ENCODE results near the gene OBP2B.
A peak's percentile ranks its signal among the peaks of the same experiment; 100 is the strongest.
"Not testable (repeated sequence)": the region's sequence is repeated elsewhere in the genome, so short reads cannot be mapped to it uniquely, and the experiment has no call there.

OBP2B gene

DNA sequence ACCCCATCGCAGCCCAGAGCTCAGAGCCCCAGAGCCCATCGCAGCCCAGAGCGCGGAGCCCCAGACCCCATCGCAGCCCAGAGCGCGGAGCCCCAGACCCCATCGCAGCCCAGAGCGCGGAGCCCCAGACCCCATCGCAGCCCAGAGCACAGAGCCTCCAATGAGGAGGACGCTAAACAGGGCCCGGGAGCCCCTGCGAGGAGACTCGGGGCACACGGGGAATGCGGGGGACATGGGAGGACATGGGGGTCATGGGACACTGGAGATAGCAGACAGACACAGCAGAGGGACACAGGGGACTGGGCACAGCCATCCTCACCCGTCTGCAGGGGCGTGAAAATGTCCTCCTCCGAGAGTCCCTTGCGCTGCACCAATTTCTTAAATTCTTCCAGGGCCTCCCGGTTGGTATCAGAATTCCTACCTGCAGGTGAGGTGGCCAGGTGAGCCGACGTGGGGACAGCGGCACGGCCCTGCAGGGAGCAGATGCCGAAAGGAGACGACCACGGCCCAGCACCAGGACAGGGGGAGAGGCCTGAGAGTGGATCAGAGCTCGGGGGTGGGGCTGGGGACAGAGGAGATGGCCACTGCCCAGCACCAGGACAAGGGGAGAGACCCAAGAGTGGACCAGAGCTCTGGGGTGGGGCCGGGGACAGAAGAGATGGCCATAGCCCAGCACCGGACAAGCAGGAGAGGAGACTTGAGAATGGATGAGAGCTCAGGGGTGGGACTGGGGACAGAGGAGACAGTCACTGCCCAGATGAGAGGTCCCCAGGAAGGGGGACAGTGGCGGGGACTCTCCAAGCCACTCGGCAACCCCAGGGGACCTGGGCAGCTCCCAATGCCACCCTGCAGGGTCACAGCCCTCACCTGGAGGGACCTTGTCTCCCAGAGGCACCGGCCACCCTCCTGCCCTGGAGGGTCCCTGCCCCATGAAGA is 2.8 kb downstream of the OBP2B start:
- TF ChIP-seq, protein P1, sequence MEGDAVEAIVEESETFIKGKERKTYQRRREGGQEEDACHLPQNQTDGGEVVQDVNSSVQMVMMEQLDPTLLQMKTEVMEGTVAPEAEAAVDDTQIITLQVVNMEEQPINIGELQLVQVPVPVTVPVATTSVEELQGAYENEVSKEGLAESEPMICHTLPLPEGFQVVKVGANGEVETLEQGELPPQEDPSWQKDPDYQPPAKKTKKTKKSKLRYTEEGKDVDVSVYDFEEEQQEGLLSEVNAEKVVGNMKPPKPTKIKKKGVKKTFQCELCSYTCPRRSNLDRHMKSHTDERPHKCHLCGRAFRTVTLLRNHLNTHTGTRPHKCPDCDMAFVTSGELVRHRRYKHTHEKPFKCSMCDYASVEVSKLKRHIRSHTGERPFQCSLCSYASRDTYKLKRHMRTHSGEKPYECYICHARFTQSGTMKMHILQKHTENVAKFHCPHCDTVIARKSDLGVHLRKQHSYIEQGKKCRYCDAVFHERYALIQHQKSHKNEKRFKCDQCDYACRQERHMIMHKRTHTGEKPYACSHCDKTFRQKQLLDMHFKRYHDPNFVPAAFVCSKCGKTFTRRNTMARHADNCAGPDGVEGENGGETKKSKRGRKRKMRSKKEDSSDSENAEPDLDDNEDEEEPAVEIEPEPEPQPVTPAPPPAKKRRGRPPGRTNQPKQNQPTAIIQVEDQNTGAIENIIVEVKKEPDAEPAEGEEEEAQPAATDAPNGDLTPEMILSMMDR (IDR thresholded peaks at IDR 0.05), result no peak
- Histone ChIP-seq H3K36me3 (no peaks in the 10 kb centered on the region), H3K4me3 (no peak overlapping the region), H3K9me3 (no peaks in the 10 kb centered on the region), H3K4me1 (no peaks in the 10 kb centered on the region), H3K27ac (no peak overlapping the region), H3K27me3 (peaks cover 0 to 53% of the 10 kb centered on the region in 2 donors)
- peak in 1 of 2 donors; percentile 47 for DNase-seq
- intact Hi-C loops (cut with DNase I; ENCODE audit: low total_unique reads), result no loop called here

DNA sequence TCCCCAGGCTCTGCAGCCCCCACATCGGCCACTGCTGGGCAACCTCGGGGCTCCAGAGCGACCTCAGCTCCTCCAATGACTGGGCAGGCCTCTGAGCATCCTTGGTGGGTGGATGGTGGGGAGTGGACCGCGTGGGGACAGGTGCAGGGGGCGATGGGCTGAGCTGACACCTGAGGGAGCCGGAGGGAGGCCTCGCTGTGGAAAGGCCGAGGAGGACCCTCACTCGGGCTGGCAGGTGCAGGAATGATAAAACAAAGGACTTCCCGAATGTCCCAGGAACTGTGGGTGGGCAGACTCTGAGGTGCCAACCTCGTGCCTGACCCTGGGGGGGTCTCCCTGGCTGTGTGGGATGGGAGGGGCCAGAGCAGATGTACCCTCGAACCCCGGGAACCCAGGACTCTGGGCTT is 3.6 kb downstream of the OBP2B start:
- peak in 1 of 2 donors; percentile 53 for DNase-seq
- H3K9me3 ChIP-seq; H3K4me3 ChIP-seq; H3K36me3 ChIP-seq; H3K27ac ChIP-seq; intact Hi-C loops (cut with DNase I; ENCODE audit: low total_unique reads); H3K4me1 ChIP-seq: not testable (repeated sequence)
- peaks cover 0 to 46% of the 10 kb centered on the region in 2 donors for H3K27me3 ChIP-seq

DNA sequence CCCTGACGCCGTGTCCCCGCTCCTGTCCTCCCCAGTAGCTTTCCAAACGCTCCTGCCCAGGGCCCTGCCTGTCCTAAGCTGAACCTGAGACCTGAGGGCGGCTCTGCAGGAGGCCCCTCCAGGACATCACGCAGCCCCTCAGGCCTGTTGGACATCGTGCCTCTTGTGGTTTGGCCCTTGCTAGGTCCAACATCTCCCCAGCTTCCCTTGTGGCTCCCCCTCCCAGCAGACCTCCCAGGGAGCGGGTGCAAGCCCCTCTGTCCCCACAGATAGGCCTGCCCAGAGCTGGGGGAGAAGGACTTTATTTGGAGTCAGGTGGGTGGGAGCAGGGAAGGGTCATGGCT is 4.1 kb downstream of the OBP2B start:
- TF ChIP-seq, protein P1 (IDR thresholded peaks at IDR 0.05), result no peak
- Histone ChIP-seq H3K4me3 (no peak overlapping the region), H3K36me3 (no peaks in the 10 kb centered on the region), H3K27ac (no peak overlapping the region), H3K4me1 (peaks cover 0 to 4% (median 0%) of the 10 kb centered on the region in 4 donors), H3K27me3 (peaks cover 0 to 43% of the 10 kb centered on the region in 2 donors), H3K9me3 (no peaks in the 10 kb centered on the region)
- peak in 1 of 2 donors; percentile 42 for DNase-seq
- intact Hi-C loops (cut with DNase I; ENCODE audit: low total_unique reads), result no loop called here

DNA sequence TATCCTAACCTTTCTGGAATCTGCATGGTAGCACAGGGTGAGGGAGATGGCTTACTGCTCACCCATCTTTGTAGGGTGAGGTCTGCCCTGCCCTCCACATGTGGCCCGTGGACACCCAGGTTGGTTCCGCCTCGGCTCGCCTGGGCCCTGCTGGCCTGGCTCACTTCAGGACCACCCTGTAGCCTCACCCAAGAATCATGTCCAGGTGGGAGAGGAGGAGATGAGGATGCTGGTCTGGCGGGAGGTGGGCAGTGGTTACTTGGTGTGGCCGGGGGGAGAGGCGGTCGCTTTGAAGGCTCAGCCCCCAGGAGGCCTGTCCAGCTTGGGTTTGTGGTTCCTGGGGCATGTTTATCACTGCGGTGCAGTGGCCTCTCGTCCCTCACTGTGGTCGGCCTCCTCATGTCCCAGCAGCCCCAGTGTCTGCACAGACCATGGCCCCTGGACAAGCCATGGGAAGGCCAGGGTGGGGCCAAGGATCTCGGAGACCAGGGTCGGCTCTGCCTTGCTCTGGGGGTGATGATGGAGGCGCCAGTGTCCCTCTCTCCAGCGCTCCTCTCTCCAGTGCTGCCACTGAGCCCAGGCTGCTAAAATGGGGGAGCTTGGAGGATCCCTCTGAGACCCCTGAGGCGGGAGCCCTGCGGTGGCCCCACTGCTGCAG is 4.6 kb downstream of the OBP2B start:
- DNase-seq, result peak in 1 of 2 donors; percentile 53
- TF ChIP-seq, protein P1 (IDR thresholded peaks at IDR 0.05), result no peak

DNA sequence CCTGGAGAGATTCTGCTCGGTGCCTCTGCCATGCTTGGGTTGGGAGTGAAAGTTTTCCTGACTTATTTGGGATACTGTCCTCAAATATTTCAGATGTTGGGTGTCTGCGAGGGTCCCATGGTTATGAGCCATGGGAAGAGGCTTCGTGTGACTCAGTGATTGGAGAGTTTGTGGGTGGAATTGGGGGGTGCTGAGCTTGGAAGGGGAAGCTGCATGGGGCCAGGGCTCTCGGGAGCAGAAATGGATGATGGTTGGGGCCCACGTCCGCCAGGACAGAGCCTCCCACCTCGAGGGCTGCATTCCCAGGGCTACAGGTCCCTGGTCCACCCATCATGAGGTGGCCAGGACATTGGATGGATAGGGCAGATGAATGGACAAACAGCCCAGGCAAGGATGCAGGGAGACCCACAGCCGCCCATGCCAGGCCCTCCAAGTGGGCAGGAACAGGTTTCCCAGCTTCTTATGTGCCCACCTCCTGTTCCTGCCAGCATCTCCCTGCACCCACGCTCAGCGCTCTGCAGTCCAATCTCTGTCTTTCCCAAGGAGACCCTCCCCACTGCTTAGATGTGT is 5.5 kb downstream of the OBP2B start:
- H3K4me1 ChIP-seq, result peaks cover 0 to 13% (median 3%) of the 10 kb centered on the region in 4 donors
- no peaks in the 10 kb centered on the region for H3K36me3 ChIP-seq
- TF ChIP-seq, protein P1 (IDR thresholded peaks at IDR 0.05), result no peak
- DNase-seq, result peak in 1 of 2 donors; percentile 42
- intact Hi-C loops (cut with DNase I; ENCODE audit: low total_unique reads), result no loop called here
- H3K4me3 ChIP-seq, result no peak overlapping the region
- H3K27ac ChIP-seq, result no peak overlapping the region
- H3K9me3 ChIP-seq, result no peaks in the 10 kb centered on the region
- H3K27me3 ChIP-seq, result peaks cover 0 to 45% of the 10 kb centered on the region in 2 donors

More for the DNA sequence above, 4.6 kb downstream of the OBP2B start:
- intact Hi-C loops (cut with DNase I; ENCODE audit: low total_unique reads), result no loop called here
- Histone ChIP-seq H3K4me1 (peaks cover 0 to 7% (median 0%) of the 10 kb centered on the region in 4 donors), H3K27me3 (peaks cover 0 to 44% of the 10 kb centered on the region in 2 donors), H3K36me3 (no peaks in the 10 kb centered on the region), H3K4me3 (no peak overlapping the region), H3K9me3 (no peaks in the 10 kb centered on the region), H3K27ac (no peak overlapping the region)

Measured in tibial artery (tissue), 4 donors.